ENCODE results near the gene OTUD4.
"Not testable (repeated sequence)": the region's sequence is repeated elsewhere in the genome, so short reads cannot be mapped to it uniquely, and the experiment has no call there.

The OTUD4 gene

DNA sequence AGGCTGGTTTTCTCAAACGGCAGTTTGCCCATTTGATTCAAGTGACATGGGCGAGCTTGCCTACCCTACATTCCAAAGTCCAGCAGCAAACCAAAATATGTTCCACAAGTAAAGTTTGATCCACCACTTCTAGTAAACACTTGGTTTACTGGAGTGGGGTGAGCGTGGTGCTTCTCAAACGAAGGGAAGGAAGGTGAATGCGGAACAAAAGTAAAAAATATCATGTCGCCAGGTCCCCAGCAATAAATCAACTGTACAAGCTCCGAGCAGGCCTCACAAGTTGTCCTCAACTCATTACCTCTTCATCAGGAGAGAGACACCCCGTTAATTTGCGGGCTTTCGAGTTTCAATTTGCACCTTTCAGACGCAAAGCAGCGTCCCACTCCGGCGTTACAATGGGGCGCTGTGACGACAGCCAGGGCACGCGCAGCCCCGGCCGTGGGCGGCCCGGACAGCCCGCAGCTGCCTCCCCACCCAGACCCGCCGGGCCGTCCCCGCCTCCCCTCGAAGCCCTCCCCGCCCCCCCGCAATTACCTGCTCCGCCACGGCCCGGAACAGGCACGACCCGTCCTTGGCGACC, 1.0 kb downstream of the OTUD4 start:
- DNase-seq: no peak

DNA sequence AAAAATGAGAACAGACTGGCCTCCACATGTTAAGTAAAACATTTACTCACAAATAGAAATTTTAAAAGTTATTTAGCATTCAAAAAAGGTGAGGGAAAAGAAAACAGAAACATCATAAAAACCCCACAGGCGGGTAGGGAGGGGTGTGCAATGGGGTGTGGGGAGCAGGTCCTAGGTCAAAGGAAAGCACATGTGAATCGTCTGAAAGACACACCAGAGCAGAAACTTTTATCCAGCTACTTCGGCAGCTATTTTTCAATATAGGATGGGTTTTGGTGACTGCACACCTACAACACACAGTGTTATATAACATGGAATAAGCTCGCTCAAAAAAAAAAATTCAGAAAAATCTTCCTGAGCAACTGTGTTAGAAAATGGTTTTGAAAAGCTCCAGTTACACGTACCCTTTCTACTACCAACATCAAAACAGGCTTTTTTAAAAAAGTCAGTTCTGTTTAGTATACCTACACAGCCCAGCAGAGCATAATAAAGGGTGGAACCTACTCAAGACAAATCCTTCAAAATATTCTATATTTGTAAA, 1.6 kb downstream of the OTUD4 start:
- no peak for DNase-seq

DNA sequence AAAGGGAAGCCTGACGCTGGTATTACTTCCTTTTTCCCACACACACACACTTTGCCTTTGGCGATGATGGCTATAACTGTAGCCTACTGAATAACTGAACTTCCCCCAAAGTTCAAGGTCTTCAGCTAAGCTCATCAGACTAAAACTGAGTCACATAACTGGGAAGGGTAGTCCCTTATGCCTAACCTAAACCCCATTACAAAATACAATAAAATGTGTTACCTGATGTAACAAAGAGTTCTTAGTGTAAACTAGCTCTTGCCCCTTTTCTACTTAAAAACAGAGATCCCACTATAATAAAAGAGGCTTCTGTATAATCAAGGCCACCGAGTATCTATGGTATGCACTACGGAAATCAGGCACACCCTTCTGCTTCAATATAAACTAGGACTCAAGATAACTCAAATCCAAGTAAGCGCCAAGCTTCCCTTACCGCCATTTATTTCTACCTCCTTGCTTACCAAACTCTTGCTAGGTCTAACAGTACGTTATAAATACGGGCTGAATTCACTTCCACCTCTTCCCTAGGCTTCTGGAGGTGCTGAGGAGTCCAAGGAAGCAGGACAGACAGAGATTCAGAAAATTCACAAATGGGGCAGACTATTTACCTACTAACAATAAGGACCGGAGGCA, 2.4 kb downstream of the OTUD4 start:
- DNase-seq: no peak

DNA sequence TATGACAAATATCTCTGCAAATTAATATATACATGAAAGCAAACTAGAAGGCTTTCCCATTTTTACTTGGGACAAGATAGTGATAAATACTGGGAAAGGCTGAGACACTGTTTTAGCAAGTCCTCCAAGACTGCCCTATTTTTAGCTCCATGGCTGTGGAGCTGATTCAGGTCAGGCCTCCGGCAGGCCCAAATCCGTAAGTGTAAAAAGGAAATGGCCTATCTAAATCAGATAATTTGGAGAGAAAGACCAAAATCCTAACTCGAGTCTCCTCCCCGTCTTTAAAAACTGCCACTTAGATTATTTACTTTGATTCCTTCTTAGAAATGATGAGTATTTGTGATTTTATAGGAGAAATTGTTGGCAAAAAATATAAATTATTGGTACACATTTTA, 2.9 kb downstream of the OTUD4 start:
- no peak for DNase-seq

DNA sequence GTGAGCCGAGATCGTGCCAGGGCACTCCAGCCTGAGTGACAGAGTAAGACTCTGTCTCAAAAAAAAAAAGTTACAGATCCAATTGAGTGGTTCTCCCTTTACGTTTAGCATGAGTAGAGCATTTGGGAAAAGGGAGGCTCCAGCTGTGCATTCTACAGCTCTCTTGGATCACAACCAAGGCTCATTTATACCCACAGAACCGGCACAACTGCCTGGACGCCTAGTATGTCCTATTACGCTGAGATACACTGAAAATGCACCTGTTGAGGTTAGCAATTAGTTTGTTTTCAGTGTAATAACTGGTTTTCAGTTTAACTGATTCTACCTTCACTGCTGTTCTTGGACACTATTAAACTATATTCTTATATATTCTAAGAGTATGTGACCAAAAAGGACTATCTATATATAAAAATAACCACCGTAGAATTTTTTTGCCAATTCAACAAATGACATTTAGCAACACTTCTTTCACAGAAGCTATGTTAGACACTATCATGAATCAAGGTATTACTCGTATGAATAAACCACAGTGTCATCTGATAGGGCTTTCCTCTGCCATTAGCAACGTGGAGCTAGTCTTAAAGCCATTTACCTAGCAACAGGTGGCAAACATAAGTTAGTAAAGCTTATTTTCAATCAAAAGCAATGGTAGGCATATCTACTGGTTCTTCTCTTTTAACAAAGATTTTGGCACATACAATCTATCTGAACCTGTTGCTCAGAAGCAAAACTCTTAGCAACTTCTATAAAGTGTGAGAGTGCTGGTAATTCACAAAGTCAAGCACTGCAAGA, 3.6 kb downstream of the OTUD4 start:
- no peak for DNase-seq

DNA sequence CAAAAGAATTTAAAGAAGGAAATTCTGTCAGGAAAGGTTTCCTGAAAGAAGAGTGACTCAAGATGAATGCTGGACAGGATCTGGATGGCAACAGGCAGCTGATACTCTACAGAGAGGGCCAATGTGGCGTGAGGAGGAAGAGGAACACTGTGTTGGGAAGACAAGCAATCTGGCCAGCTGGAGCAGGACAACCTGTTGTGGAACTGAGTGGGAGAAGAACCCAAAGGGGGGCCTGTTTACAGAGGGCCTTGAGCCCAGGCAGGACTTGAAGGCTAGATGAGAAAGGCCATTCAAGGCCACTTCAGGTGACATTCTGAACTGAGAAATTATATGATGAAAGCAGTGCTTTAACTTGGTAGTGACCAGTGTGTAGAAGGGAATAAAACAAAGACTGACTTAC, 8.5 kb downstream of the OTUD4 start:
- DNase-seq: no peak

DNA sequence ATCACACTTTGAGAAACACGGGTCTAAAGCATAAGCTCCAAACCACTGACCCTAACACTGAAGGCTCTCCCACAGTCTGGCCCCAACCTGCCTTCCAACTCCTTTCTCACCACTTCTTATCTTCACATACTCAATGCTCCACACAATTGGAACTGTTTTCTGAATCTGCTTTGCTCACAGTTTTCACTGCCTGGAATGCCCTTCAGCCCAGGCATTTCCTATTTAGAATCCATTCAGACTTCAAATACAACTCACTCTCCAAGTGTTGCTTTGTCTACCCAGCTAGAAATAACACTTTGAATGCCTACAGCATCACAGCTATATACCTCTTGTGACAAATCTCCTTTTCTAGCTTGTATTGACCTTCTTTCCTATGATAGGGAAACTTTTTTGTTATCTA, 10.2 kb downstream of the OTUD4 start:
- DNase-seq: no peak

DNA sequence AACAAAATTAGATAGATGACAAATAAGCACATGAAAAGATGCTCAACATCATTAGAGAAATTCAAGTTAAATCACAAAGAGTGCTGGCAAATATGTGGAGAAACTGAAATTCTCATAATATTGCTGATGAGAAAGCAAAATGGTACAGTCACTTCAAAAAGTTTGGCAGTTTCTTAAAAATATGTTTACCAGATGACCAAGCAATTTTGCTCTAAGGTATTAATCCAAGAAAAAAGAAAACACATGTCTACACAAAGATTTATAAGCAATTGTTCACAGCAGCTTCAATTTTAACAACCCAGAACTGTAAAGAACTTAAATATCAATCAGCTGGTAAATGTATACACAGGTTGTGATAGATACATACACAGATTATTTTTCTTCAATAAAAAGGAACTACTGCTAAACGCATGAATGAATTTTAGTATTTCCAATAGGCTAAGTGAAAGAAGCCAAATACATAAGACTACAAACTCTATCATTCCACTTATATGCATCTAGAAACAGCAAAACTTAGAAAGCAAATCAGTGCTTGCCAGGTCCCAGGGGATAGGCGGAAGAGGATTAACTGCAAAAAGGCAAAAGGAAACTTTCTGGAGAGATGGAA, 11.7 kb downstream of the OTUD4 start:
- DNase-seq: no peak

DNA sequence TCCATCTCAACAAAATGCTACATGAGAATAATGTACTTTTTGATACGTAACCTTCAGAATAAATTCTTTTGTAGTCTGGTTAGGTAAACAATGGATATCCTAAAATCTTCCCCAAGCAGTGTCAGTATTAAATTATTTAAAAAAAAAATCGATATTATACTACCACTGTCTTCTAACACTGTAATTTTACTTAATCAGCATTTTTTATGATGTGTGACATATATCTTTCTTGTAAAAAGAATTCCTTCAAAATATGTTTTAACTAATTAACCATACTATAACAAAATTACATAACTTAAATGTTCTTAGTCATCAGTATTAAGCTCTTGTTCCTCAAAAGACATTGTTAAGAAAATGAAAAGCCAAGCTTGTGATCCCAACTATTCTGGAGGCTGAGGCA, 12.5 kb downstream of the OTUD4 start:
- DNase-seq: no peak

DNA sequence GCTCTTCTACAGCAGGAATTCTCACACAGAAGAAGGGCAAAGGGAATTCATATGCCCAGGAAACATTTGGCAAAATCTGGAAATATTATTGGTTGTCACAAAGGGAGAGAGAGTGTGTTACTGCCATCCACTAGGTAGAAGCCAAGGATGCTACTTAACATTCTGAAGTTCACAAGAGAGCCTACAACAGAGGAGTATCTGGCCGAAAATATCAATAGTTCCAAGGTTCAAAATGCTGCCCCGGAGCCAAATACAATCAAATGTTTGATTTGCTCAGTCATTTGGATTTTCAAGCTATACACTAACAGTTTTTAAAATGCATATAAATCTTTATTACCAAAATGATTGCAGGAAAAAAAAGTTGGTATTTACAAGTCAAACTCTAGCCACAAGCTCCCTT, 18.8 kb downstream of the OTUD4 start:
- no peak for DNase-seq

DNA sequence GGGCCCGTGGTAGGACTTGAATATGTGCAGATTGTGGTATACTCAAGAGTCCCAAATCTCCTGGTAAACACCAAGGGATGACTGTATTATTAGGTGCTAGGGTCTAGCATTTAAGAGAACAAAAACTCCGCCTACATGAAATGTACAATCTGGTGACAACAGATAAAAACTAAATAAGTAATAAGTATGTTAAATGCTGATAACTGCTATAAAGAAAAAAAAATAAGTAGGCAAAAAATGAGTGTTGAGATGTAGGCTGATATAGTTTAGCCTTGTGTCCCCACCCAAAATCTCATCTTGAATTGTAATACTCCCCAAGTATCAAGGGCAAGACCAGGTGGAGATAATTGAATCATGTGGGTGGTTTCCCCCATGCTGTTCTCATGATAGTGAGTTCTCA, 23.4 kb downstream of the OTUD4 start:
- no peak for DNase-seq

DNA sequence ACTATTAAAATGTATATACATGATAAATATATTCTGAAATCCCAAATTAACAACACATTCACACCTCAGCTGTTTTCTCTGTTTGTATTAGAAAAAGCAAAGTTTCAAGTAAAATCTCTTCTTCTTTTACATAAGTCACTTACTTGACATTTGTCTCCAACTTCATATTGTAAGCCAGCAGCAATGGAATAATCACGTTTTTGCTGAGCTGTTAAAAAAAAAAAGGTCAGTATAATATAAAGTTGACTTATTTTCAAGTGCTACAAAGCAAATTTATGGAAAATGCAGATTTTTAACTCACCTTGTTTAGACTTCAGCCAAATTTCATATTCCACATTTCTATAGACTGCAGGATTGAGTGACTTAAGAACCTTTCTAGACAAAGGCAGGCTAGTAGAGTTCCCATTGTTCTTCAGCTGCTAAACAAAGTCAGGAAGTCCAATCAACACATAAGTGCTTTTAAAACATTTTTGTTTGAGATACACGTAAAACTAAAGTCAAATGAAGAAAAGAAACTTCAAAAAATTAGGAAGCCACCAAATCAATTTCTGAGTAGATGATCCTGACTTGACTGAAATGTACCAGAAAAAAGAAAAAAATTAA, 25.0 kb downstream of the OTUD4 start:
- DNase-seq: no peak

DNA sequence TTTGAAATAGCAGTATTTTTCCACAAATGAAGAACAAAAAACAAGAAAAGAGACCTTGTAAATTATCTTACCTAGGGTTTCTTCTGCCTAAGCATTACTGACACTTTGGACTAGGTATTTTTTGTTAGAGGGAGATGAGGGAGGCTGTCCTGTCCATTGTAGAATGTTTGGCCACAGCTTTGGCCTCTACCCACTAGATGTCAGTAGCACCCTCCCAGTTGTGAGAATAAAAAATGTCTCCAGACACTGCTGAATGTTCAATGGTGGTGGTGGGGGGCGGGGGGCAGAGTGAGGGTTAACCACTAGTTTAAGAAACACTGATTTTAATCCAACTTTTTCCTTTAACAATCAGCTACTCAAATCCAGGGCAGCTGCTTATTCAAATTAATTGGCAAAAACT, 25.8 kb downstream of the OTUD4 start:
- DNase-seq: no peak

DNA sequence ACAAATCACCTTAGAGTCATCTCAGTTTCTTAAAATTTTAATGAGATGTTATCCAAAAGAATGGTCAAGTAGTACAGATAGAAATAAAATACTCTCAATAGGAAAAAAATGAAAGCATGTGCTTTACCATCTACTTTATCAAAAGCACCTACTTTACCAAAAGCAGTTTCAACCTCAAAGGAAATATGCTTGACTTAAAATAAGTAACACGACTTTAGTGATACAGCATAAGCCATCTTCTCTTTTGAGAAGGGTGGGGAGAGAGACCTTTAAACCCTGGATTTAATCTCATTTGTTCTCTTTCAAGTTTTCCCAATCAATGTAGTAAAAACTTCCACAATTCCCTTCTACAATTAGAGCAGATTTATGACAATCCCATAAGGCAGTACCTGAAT, 26.5 kb downstream of the OTUD4 start:
- DNase-seq: no peak

DNA sequence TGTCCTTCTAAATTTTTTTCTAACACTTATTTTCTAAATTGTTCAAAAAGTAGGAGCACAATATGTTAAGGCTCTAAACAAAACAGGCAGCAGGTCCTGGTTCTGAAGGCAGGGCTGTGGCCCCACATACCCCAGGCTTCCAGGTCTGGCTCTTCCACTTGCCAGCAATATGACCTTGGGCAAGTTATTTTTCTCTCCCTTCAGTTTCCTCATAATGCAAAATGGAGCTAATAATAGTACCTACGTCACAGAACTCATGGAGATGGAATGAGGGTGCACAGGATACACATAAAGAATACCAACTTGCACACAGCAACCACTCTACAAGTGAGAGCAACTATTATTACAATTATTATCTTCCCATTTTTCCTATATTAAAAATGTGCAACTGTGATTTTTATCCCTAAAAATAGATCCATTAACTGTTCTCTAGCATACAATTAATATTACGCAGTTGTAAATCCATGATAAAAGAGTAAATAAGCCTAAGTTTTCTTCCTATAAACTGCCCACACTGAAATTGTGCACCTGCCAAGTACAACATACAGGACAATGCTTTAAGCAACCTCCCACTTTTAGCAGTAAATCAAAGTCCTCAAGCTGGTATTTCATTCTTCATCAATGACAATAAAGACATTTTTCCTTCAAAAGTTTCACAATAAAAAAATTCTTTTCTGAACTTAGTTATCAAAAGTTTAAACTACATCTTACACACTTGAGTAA, 27.0 kb downstream of the OTUD4 start:
- no peak for DNase-seq

DNA sequence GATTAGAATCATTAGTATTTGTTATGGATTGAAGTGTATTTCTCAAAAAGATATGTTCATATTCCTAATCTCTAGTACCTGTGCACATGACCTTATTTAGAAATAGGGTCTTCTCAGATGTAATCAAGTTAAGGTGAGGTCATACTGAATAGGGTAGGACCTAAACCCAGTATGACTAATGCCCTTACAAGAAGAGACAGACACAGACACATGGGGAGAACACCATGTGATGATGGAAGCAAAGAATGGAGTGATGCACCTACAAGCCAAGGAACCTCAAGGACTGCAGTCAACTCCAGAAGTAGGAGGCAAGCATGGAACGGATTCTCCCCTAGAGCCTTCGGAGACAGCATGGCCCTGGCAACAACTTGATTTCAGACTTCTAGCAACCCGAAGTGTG, 31.4 kb downstream of the OTUD4 start:
- DNase-seq: no peak

DNA sequence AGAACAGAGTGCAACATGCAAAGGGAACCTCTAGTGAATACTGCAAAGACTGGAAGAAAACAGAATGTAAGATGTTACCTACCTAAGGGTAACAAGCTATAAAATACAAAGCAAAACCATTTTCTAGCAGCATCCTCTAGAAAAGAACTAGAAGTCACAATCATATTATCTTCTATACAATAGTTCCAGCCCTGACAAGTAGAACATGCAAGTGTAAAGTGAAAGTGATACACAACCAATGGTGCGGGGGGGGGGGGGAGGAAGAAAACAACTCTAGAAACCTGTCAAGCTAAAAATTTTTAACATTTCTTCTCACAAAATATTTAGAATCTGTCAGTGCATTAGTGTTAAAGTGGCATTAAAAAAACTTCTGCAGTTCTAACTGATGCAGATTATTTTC, 44.2 kb downstream of the OTUD4 start:
- not testable (repeated sequence) for DNase-seq

DNA sequence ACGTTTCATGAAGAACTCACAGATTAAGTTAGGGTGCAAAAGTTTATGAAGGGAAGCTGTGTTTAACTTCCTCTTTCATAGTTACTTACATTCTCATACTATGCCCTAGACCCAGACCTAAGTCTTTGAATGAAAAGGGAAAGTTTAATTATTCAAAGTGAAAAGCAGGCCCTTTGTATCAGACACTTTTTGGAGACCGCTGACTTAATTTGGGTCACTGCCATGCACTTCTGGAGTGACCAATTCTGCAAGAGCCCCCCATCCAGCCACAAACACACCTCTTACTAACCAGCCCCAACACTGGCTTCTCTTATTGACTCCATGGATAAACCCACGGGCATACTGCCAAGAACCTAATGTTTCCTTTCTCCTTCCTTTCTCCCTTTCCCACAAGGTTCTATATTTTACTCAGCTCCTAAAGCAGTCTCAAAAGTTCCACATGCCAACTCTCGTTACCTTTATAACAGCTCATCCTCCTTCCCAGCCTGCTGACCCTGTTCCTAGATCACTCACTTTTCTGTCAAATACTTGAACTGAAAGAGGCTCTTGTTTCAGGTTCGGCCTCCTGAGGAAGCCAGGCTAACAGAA, 47.8 kb downstream of the OTUD4 start:
- DNase-seq: no peak

DNA sequence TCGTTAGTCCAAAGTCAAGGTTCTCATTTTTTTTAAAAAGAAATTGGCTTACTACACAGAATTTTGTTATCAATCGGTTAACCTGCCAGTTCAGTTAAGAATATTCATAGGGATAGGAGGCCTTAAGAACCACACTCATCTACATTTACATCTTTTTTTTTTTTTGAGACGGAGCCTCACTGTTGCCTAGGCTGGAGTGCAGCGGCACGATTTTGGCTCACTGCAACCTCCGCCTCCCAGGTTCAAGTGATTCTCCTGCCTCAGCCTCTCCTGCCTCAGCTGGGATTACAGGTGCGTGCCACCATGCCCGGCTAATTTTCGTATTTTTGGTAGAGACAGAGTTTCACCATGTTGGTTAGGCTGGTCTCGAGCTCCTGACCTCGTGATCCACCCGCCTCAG, 48.5 kb downstream of the OTUD4 start:
- no peak for DNase-seq

DNA sequence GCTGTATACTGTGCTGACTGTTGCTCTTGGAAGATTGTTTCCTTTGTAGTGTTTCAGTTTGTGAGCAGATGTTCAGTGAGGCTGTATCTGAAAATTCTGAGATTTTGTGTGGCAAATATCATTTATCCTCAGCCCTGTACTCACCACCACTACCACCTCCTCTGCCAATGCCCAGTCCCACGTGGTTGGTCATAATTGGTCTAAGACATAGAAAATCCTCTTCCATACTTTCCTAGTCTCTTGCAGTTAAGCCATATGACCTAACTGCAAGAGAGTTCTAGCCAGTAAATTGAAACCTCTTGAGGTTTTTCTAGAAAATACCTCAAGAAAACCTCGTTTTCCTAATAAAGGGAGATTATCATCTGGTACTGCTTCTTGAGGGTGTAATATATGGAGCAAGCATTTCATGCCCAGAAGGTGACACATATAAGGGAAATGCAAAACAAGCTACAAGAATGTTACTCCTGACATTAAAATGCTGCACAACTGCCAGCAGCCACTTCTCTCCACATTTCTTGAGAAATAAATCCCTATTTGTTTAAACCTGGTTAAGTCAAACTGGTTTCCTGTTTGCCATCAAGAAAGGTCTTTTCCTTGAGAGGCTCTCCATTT, 49.5 kb downstream of the OTUD4 start:
- DNase-seq: no peak

DNA sequence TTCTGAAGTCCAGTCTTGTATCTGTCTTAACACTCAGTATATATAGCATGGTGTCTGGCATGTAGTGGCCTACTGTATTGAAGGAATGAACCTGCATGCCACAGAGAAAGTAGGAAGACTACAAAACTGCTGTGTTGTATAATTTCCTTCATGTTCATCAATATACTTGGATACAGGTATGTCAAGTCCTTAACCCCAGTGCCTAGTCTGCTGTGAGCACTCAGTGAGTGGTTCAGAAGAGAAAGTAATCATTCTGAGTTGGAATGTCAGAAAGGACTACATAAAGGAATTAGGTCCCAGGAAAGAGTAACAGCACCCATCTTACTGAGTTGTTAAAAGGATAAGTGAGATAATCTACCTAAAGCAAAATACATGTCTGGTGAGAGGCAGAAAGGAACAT, 50.3 kb downstream of the OTUD4 start:
- no peak for DNase-seq

DNA sequence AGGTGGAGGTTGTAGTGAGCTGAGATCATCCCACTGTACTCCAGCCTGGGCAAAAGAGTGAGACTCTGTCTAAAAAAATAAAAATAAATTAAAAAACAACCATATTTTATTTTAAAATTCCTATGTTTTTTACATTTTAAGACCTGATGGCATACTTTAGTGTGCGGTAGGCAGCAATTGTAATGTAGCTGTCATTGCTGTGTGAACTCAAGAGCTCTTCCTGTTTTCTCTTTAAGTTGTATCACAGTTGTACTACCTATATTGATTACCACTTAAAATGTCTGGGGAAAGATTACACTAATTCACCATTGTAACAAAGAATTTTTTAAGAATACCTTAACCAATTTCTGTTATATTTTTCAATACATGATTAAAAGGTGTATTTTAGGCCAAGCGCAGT, 55.0 kb downstream of the OTUD4 start:
- no peak for DNase-seq
